HEK293T (cell line): Measurements from ENCODE around the gene HACL1.

Experiments
- ARNT ChIP-seq: fragments of 450-650 bp; IDR thresholded peaks from 2 replicates; pipeline ENCODE4 v1.6.1; 2017; ENCODE audit warnings: mild to moderate bottlenecking
- BHLHE40 ChIP-seq: fragments of 450-650 bp; IDR thresholded peaks from 2 replicates; pipeline ENCODE4 v1.6.1; 2016; ENCODE audit warnings: mild to moderate bottlenecking, moderate library complexity, borderline replicate concordance
- FOXA1 ChIP-seq: fragments of 450-650 bp; IDR thresholded peaks from 2 replicates; pipeline ENCODE4 v1.6.1; 2016; ENCODE audit warnings: mild to moderate bottlenecking
- L3MBTL2 ChIP-seq: fragments of 450-650 bp; conservative IDR thresholded peaks from 2 replicates; pipeline ENCODE4 v1.6.1; 2016; ENCODE audit warnings: mild to moderate bottlenecking
- LEF1 ChIP-seq: fragments of 450-650 bp; IDR thresholded peaks from 2 replicates; pipeline ENCODE4 v1.6.1; 2017; ENCODE audit warnings: mild to moderate bottlenecking, borderline replicate concordance

DNA sequence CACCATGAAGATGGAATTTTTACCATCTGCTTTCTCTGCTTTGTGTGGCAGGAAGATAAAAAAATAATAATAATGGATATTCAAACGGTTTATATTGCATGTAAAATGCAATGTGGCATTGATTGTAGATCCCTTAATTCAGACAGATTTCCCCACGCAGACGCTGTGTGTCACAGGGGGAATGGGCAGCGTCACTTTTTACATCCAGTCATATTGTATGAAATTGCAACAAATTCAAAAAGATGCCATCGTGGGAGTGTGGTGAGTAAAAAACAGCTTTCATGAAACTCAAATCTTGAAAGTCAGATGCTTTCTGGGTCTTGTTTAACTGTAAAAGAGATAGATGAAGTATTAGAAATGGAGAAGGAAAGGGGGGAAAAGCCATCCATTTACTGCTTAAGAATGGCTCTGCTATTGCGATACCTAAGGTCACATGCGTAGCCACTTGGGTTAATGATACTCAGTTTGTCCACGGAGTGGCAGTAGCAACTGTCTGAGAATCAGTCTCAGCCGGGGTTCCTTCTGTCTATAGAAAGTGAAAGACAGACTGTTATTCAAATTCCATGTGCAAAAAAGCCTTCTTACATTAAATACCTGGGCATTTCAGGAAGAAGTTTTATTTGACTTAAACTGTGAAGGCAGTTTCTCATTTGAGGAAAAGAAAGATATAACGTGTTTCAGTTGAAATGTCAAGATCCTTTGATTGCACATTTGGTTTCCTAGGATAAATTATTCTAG, 28.7 kb upstream of the HACL1 start:
- TF ChIP-seq BHLHE40 (no peak), ARNT (no peak), FOXA1 (no peak), L3MBTL2 (no peak), LEF1 (no peak)
